ENCODE measurements around the gene LCN6. TPM values are rescaled to one million over a fixed set of nuclear protein-coding genes. Genes with fewer than 3 reads are reported as not detected.
"Not testable (repeated sequence)": the region's sequence is repeated elsewhere in the genome, so short reads cannot be mapped to it uniquely, and the experiment has no call there.

LCN6 gene
- total RNA-seq, 4 donors from 2014 or later, result 1.1 to 2.9 TPM; not detected in 2

- H3K27me3 ChIP-seq, result peaks cover 20% of the 10 kb centered on the region
- intact Hi-C loops (cut with DNase I; ENCODE audit: low total_unique reads), result no loop called here
- DNase-seq, result no peak
- in situ Hi-C loops (cut with MboI; ENCODE audit: low pct_ligation_motif_present in 1 of 4, low pct_unique_long_range_greater_than_20kb in 1 of 4, low sequenced_read_pairs in 3 of 4), result no loop called here
- H3K9me3 ChIP-seq, result peaks cover 0 to 4% of the 10 kb centered on the region in 2 donors
- WGBS, 2 donors (ENCODE audit: low coverage in 1 of 2), result 93% methylated on average over 18 of the region's 18 CpGs; no CpG with 5 or more reads in 1 of the 2 donors
- TF ChIP-seq POLR2AphosphoS5 (IDR thresholded peaks at IDR 0.05) (no peak), POLR2A (IDR thresholded peaks at IDR 0.05) (no peak), CTCF (IDR thresholded peaks at IDR 0.05) (no peak), EP300 (IDR thresholded peaks at IDR 0.05; ENCODE audit: low read depth) (no peak)
- H3K27ac ChIP-seq, result no peak overlapping the region
- no peak overlapping the region for H3K4me3 ChIP-seq
- no peaks in the 10 kb centered on the region for H3K4me1 ChIP-seq
- H3K36me3 ChIP-seq, result no peaks in the 10 kb centered on the region
These were observed 8.5 kb upstream of the LCN6 start for GRCh38 chr9:136756836-136757235.

- peaks cover 19% of the 10 kb centered on the region for H3K27me3 ChIP-seq
- no peak for DNase-seq
- intact Hi-C loops (cut with DNase I; ENCODE audit: low total_unique reads), result no loop called here
- H3K4me1 ChIP-seq, result no peaks in the 10 kb centered on the region
- in situ Hi-C loops (cut with MboI; ENCODE audit: low pct_ligation_motif_present in 1 of 4, low pct_unique_long_range_greater_than_20kb in 1 of 4, low sequenced_read_pairs in 3 of 4), result no loop called here
- H3K36me3 ChIP-seq, result no peaks in the 10 kb centered on the region
- TF ChIP-seq EP300 (IDR thresholded peaks at IDR 0.05; ENCODE audit: low read depth), result no peak
- no peak for TF ChIP-seq POLR2AphosphoS5 (IDR thresholded peaks at IDR 0.05)
- no peak for TF ChIP-seq CTCF (IDR thresholded peaks at IDR 0.05)
- TF ChIP-seq POLR2A (IDR thresholded peaks at IDR 0.05), result no peak
- H3K27ac ChIP-seq, result no peak overlapping the region
- H3K9me3 ChIP-seq, result peaks cover 0 to 4% of the 10 kb centered on the region in 2 donors
- H3K4me3 ChIP-seq, result no peak overlapping the region
- WGBS, 2 donors (ENCODE audit: low coverage in 1 of 2), result 78 to 91% methylated on average over 4 of the region's 4 CpGs
These were observed 7.8 kb upstream of the LCN6 start for GRCh38 chr9:136756134-136756438.

GRCh38 chr9:136755302-136756133, 7.2 kb upstream of the LCN6 start:
- H3K9me3 ChIP-seq; DNase-seq; H3K4me3 ChIP-seq; H3K36me3 ChIP-seq; intact Hi-C loops (cut with DNase I; ENCODE audit: low total_unique reads); H3K27ac ChIP-seq; in situ Hi-C loops (cut with MboI; ENCODE audit: low pct_ligation_motif_present in 1 of 4, low pct_unique_long_range_greater_than_20kb in 1 of 4, low sequenced_read_pairs in 3 of 4); H3K4me1 ChIP-seq: not testable (repeated sequence)
- peaks cover 20% of the 10 kb centered on the region for H3K27me3 ChIP-seq
- WGBS, 2 donors (ENCODE audit: low coverage in 1 of 2), result 82 to 88% methylated on average over 6 to 22 of the region's 22 CpGs

- intact Hi-C loops (cut with DNase I; ENCODE audit: low total_unique reads), result no loop called here
- DNase-seq, result no peak
- Histone ChIP-seq H3K36me3 (no peaks in the 10 kb centered on the region), H3K4me1 (no peaks in the 10 kb centered on the region), H3K27ac (no peak overlapping the region), H3K27me3 (peaks cover 19% of the 10 kb centered on the region), H3K4me3 (no peak overlapping the region), H3K9me3 (peaks cover 0 to 4% of the 10 kb centered on the region in 2 donors)
- TF ChIP-seq POLR2AphosphoS5 (IDR thresholded peaks at IDR 0.05), result no peak
- no peak for TF ChIP-seq EP300 (IDR thresholded peaks at IDR 0.05; ENCODE audit: low read depth)
- no peak for TF ChIP-seq POLR2A (IDR thresholded peaks at IDR 0.05)
- no peak for TF ChIP-seq CTCF (IDR thresholded peaks at IDR 0.05)
- 81% methylated on average over 19 of the region's 24 CpGs; no CpG with 5 or more reads in 1 of the 2 donors for WGBS, 2 donors (ENCODE audit: low coverage in 1 of 2)
- in situ Hi-C loops (cut with MboI; ENCODE audit: low pct_ligation_motif_present in 1 of 4, low pct_unique_long_range_greater_than_20kb in 1 of 4, low sequenced_read_pairs in 3 of 4), result no loop called here
These were observed 6.4 kb upstream of the LCN6 start for GRCh38 chr9:136754626-136755301.

Data from transverse colon (tissue), 4 donors.